ENCODE measurements around the gene SENP3. TPM values are rescaled to one million over a fixed set of nuclear protein-coding genes. Genes with fewer than 3 reads are reported as not detected.
A peak's percentile ranks its signal among the peaks of the same experiment; 100 is the strongest.

SENP3 gene
- total and polyA plus RNA-seq, 2 donors (not counting 3 experiments of a cell fraction or from before 2014, with no cell fraction given) = 63.4 to 96.5 TPM

- POLR2A ChIA-PET = interaction anchor here (0.7 to 1.9 kb wide), 3 partner anchors 10 to 97 kb away, joined by 3 to 6 read pairs (median 4); partner anchors contain the start of genes CD68 and TP53
- Histone ChIP-seq H3K4me3 (replicated peaks in 1 of 3; ENCODE audit: insufficient read depth in 1 of 3, low read depth in 1 of 3, low read length in 3 of 3) (no peak within 1 kb of the TSS), H3K27ac (ENCODE audit: insufficient read depth, low read depth, low read length) (no peak within 1 kb of the TSS), H3K4me1 (ENCODE audit: control insufficient read depth, extremely low read depth, insufficient read depth, low read length) (peaks cover 10% of the 10 kb centered on the region), H4K20me1 (replicated peaks; ENCODE audit: control insufficient read depth, extremely low read depth, insufficient read depth, low read length) (no peaks in the 10 kb centered on the region), H3K36me3 (ENCODE audit: control insufficient read depth in 2 of 2, extremely low read depth in 1 of 2, insufficient read depth in 2 of 2, low read length in 2 of 2) (peaks cover 14 to 43% of the 10 kb centered on the region in 2 experiments), H3K9ac (replicated peaks; ENCODE audit: extremely low read depth, insufficient read depth, low read length) (no peak within 1 kb of the TSS), H3K4me2 (ENCODE audit: insufficient read depth, low read length) (peak within 1 kb of the TSS; percentile 19), H3K27me3 (ENCODE audit: control insufficient read depth in 2 of 2, insufficient read depth in 2 of 2, low read length in 2 of 2) (no peaks in the 10 kb centered on the region), H3K79me2 (ENCODE audit: control insufficient read depth, insufficient read depth, low read length) (peaks cover 9% of the 10 kb centered on the region), H3K9me1 (replicated peaks; ENCODE audit: control insufficient read depth, extremely low read depth, insufficient read depth, low read length) (no peaks in the 10 kb centered on the region), H3K9me3 (replicated peaks; ENCODE audit: control insufficient read depth, insufficient read depth, low read length) (no peaks in the 10 kb centered on the region), H2AFZ (ENCODE audit: low read depth, low read length) (no peak within 1 kb of the TSS)
- intact Hi-C loops (cut with micrococcal nuclease) = loop anchor here (1.0 to 2.0 kb wide), 5 partner anchors 18 to 234 kb away; partner anchors contain the start of genes FXR2 and SENP3
- no peak for TF ChIP-seq MYC (IDR thresholded peaks at IDR 0.05; ENCODE audit: low read depth, low read length)
- CTCF ChIA-PET = interaction anchor here (0.8 to 5.1 kb wide), 31 partner anchors 9 to 545 kb away, joined by 3 to 61 read pairs (median 5); partner anchors contain the start of genes CD68, SENP3, TMEM102 and TMEM95
- dilution Hi-C loops (cut with MboI; ENCODE audit: extremely low pct_ligation_motif_present, low sequenced_read_pairs) = no loop called here
- no TSS peak for BruUV-seq (replicated peaks)
- DNase-seq (ENCODE audit: low read depth, low spot score) = no peak
- peak; percentile 8 for FAIRE-seq
Observed at GRCh38 chr17:7589891-7590691, 28.4 kb downstream of the SENP3 start, which contains the start of gene SOX15. Gene SOX15 (minus strand): TSS chr17:7590094. CDS start chr17:7589676, 418 bp downstream.

- ChIA-PET CTCF (interaction anchor here (2.3 to 5.1 kb wide), 3 partner anchors 12 to 29 kb away, joined by 40 to 61 read pairs (median 48); partner anchors contain the start of genes CD68 and SENP3), POLR2A (interaction anchor here (1.9 kb wide), 1 partner anchor 11 kb away, joined by 6 read pairs; the partner anchor contains the start of gene CD68)
- no peak overlapping the region for H3K9ac ChIP-seq (replicated peaks; ENCODE audit: extremely low read depth, insufficient read depth, low read length)
- H3K4me3 ChIP-seq (replicated peaks in 1 of 3; ENCODE audit: insufficient read depth in 1 of 3, low read depth in 1 of 3, low read length in 3 of 3) = no peak overlapping the region
- H3K4me1 ChIP-seq (ENCODE audit: control insufficient read depth, extremely low read depth, insufficient read depth, low read length) = peaks cover 10% of the 10 kb centered on the region
- H3K4me2 ChIP-seq (ENCODE audit: insufficient read depth, low read length) = no peak overlapping the region
- no peaks in the 10 kb centered on the region for H3K9me1 ChIP-seq (replicated peaks; ENCODE audit: control insufficient read depth, extremely low read depth, insufficient read depth, low read length)
- H4K20me1 ChIP-seq (replicated peaks; ENCODE audit: control insufficient read depth, extremely low read depth, insufficient read depth, low read length) = no peaks in the 10 kb centered on the region
- H3K27ac ChIP-seq (ENCODE audit: insufficient read depth, low read depth, low read length) = no peak overlapping the region
- no peaks in the 10 kb centered on the region for H3K27me3 ChIP-seq (ENCODE audit: control insufficient read depth in 2 of 2, insufficient read depth in 2 of 2, low read length in 2 of 2)
- peaks cover 15 to 50% of the 10 kb centered on the region in 2 experiments for H3K36me3 ChIP-seq (ENCODE audit: control insufficient read depth in 2 of 2, extremely low read depth in 1 of 2, insufficient read depth in 2 of 2, low read length in 2 of 2)
- DNase-seq (ENCODE audit: low read depth, low spot score) (no peak), FAIRE-seq (no peak)
- TF ChIP-seq MAX (IDR thresholded peaks at IDR 0.05; ENCODE audit: insufficient read depth, insufficient read length) (no peak), FOS (IDR thresholded peaks at IDR 0.05; ENCODE audit: borderline replicate concordance, insufficient read depth, low read length) (no peak), CTCF (IDR thresholded peaks at IDR 0.05; ENCODE audit: extremely low read depth in 1 of 2, insufficient read depth in 1 of 2, low read depth in 1 of 2, low read length in 2 of 2) (no peak)
- H3K9me3 ChIP-seq (replicated peaks; ENCODE audit: control insufficient read depth, insufficient read depth, low read length) = no peaks in the 10 kb centered on the region
- no TSS peak for BruUV-seq (replicated peaks)
- H3K79me2 ChIP-seq (ENCODE audit: control insufficient read depth, insufficient read depth, low read length) = peaks cover 2% of the 10 kb centered on the region
- intact Hi-C loops (cut with micrococcal nuclease) = no loop called here
- no peak overlapping the region for H2AFZ ChIP-seq (ENCODE audit: low read depth, low read length)
- dilution Hi-C loops (cut with MboI; ENCODE audit: extremely low pct_ligation_motif_present, low sequenced_read_pairs) = no loop called here
Observed at GRCh38 chr17:7590743-7591142, 29.0 kb downstream of the SENP3 start.
